Measurements from ENCODE around the gene LDB2. TPM values are rescaled to one million over a fixed set of nuclear protein-coding genes. Genes with fewer than 3 reads are reported as not detected.

Gene LDB2
- polyA plus RNA-seq, 2 of the 4 experiments (the other 2 are of a cell fraction): not detected

- H3K4me1 ChIP-seq: no peaks in the 10 kb centered on the region
- 23% methylated on average over 4 of the region's 4 CpGs for WGBS (ENCODE audit: missing lambda C conversion rate)
- DNase-seq (ENCODE audit: low read depth in 1 of 2, low spot score in 1 of 2) (no peak), FAIRE-seq (no peak), ATAC-seq (no peak)
- H3K4me2 ChIP-seq: no peak overlapping the region
- POLR2A ChIA-PET: no interaction called here
- TF ChIP-seq SMC3 (IDR thresholded peaks at IDR 0.05) (no peak), POLR2A (IDR thresholded peaks at IDR 0.05; ENCODE audit: low read length) (no peak), HMGXB4 (CRISPR knock-in tag; IDR thresholded peaks at IDR 0.05; ENCODE audit: borderline replicate concordance) (no peak), CHD2 (IDR thresholded peaks at IDR 0.05; ENCODE audit: low read length, partially characterized antibody) (no peak), RFX5 (IDR thresholded peaks at IDR 0.05) (no peak), EHF (CRISPR knock-in tag; IDR thresholded peaks at IDR 0.05) (no peak), RNF2 (IDR thresholded peaks at IDR 0.05; ENCODE audit: borderline replicate concordance, low read depth) (no peak), MAZ (IDR thresholded peaks at IDR 0.05; ENCODE audit: borderline replicate concordance, low read depth, low read length) (no peak), GATA3 (IDR thresholded peaks at IDR 0.05; ENCODE audit: borderline replicate concordance) (no peak), HOXA7 (CRISPR knock-in tag; IDR thresholded peaks at IDR 0.05) (no peak), SREBF2 (IDR thresholded peaks at IDR 0.05) (no peak), HES2 (IDR thresholded peaks at IDR 0.05) (no peak), KDM1A (IDR thresholded peaks at IDR 0.05; ENCODE audit: low read depth) (no peak), TFCP2L1 (CRISPR knock-in tag; IDR thresholded peaks at IDR 0.05) (no peak)
- CTCF ChIA-PET: no interaction called here
- no peaks in the 10 kb centered on the region for H3K9me3 ChIP-seq
- no peak overlapping the region for H3K27ac ChIP-seq
- H3K4me3 ChIP-seq: no peak overlapping the region
These were observed 325.2 kb downstream of the LDB2 start for GRCh38 chr4:16573206-16573605.

GRCh38 chr4:16572631-16573030 lies 325.8 kb downstream of the LDB2 start:
- Histone ChIP-seq H3K4me1 (no peaks in the 10 kb centered on the region), H3K4me2 (no peak overlapping the region), H3K27ac (no peak overlapping the region), H3K4me3 (no peak overlapping the region), H3K9me3 (no peaks in the 10 kb centered on the region)
- POLR2A ChIA-PET: no interaction called here
- TF ChIP-seq EHF (CRISPR knock-in tag; IDR thresholded peaks at IDR 0.05) (no peak), MYC (IDR thresholded peaks at IDR 0.05; ENCODE audit: borderline replicate concordance, low read length) (no peak), CHD2 (IDR thresholded peaks at IDR 0.05; ENCODE audit: low read length, partially characterized antibody) (no peak), RCOR1 (IDR thresholded peaks at IDR 0.05; ENCODE audit: low read depth, low read length) (no peak), ZSCAN20 (CRISPR knock-in tag; IDR thresholded peaks at IDR 0.05) (no peak), ZC3H11A (IDR thresholded peaks at IDR 0.05) (no peak), HOXA7 (CRISPR knock-in tag; IDR thresholded peaks at IDR 0.05) (no peak), POLR2AphosphoS2 (conservative IDR thresholded peaks at IDR 0.05; ENCODE audit: low read length) (no peak), NPAS2 (CRISPR knock-in tag; IDR thresholded peaks at IDR 0.05; ENCODE audit: borderline replicate concordance) (no peak), CBX8 (IDR thresholded peaks at IDR 0.05) (no peak), JUNB (IDR thresholded peaks at IDR 0.05) (no peak), ZNF302 (CRISPR knock-in tag; IDR thresholded peaks at IDR 0.05) (no peak), RARB (CRISPR knock-in tag; IDR thresholded peaks at IDR 0.05) (no peak), GATA3 (IDR thresholded peaks at IDR 0.05; ENCODE audit: borderline replicate concordance) (no peak), CHD4 (IDR thresholded peaks at IDR 0.05; ENCODE audit: borderline replicate concordance) (no peak), EHMT2 (IDR thresholded peaks at IDR 0.05; ENCODE audit: low read depth) (no peak)
- TF ChIP-seq, protein P1, sequence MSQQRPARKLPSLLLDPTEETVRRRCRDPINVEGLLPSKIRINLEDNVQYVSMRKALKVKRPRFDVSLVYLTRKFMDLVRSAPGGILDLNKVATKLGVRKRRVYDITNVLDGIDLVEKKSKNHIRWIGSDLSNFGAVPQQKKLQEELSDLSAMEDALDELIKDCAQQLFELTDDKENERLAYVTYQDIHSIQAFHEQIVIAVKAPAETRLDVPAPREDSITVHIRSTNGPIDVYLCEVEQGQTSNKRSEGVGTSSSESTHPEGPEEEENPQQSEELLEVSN (IDR thresholded peaks at IDR 0.05; ENCODE audit: borderline replicate concordance, low read depth): no peak
- TF ChIP-seq, protein P2, sequence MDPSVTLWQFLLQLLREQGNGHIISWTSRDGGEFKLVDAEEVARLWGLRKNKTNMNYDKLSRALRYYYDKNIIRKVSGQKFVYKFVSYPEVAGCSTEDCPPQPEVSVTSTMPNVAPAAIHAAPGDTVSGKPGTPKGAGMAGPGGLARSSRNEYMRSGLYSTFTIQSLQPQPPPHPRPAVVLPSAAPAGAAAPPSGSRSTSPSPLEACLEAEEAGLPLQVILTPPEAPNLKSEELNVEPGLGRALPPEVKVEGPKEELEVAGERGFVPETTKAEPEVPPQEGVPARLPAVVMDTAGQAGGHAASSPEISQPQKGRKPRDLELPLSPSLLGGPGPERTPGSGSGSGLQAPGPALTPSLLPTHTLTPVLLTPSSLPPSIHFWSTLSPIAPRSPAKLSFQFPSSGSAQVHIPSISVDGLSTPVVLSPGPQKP (IDR thresholded peaks at IDR 0.05; ENCODE audit: low read depth, low read length): no peak
- FAIRE-seq (no peak), DNase-seq (ENCODE audit: low read depth in 1 of 2, low spot score in 1 of 2) (no peak), ATAC-seq (no peak)
- WGBS (ENCODE audit: missing lambda C conversion rate): 4% methylated on average over 4 of the region's 4 CpGs
- CTCF ChIA-PET: no interaction called here

Measured in A549 (cell line).